ENCODE results near the gene ARHGEF28. TPM values are rescaled to one million over a fixed set of nuclear protein-coding genes. Genes with fewer than 3 reads are reported as not detected.

The ARHGEF28 gene
- total and polyA plus RNA-seq, 10 of the 15 experiments (the other 5 are each of a cell fraction or from before 2014, with no cell fraction given) = 0.10 to 0.72 (median 0.22) TPM; not detected in 2

GRCh38 chr5:73687357-73687756, 61.4 kb downstream of the ARHGEF28 start (continued):
- TF ChIP-seq ZNF622 (IDR thresholded peaks at IDR 0.05) (no peak), ESRRA (IDR thresholded peaks at IDR 0.05; ENCODE audit: low read length) (no peak), NBN (IDR thresholded peaks at IDR 0.05) (no peak), IRF5 (IDR thresholded peaks at IDR 0.05; ENCODE audit: borderline replicate concordance) (no peak), POLR2A (IDR thresholded peaks at IDR 0.05; ENCODE audit: low read depth, low read length) (no peak), TCF3 (IDR thresholded peaks at IDR 0.05; ENCODE audit: borderline replicate concordance, insufficient read depth, low read depth, low read length) (no peak), CHD1 (IDR thresholded peaks at IDR 0.05; ENCODE audit: low read depth, low read length) (no peak), ATF3 (IDR thresholded peaks at IDR 0.05; ENCODE audit: borderline replicate concordance, extremely low read depth, low read depth, low read length) (no peak), PRDM15 (CRISPR knock-in tag; IDR thresholded peaks at IDR 0.05) (no peak), BCLAF1 (IDR thresholded peaks at IDR 0.05) (no peak), TARDBP (IDR thresholded peaks at IDR 0.05; ENCODE audit: borderline replicate concordance) (no peak), ATF7 (IDR thresholded peaks at IDR 0.05; ENCODE audit: low read depth) (0 out of 2 replicates have a peak, but pooled peaks have one; percentile 24), CEBPZ (IDR thresholded peaks at IDR 0.05; ENCODE audit: low read depth, low read length) (no peak), SREBF1 (IDR thresholded peaks at IDR 0.05; ENCODE audit: low read length) (no peak), SKIL (IDR thresholded peaks at IDR 0.05; ENCODE audit: low read depth, poor library complexity, severe bottlenecking) (peak; percentile 97), LARP7 (IDR thresholded peaks at IDR 0.05) (no peak), NFXL1 (IDR thresholded peaks at IDR 0.05; ENCODE audit: borderline replicate concordance) (no peak), CBFB (IDR thresholded peaks at IDR 0.05; ENCODE audit: low read depth) (no peak)

All from GM12878 (cell line).